ENCODE data around the gene SLC9A9. TPM values are rescaled to one million over a fixed set of nuclear protein-coding genes. Genes with fewer than 3 reads are reported as not detected.

Gene SLC9A9
- total and polyA plus RNA-seq, 4 donors: 3.3 to 15.0 (median 6.1) TPM

GRCh38 chr3:143314251-143315093 is 533.8 kb downstream of the SLC9A9 start:
- TF ChIP-seq NR2F2 (IDR thresholded peaks at IDR 0.05) (no peak), YY1 (IDR thresholded peaks at IDR 0.05) (no peak), ATF3 (IDR thresholded peaks at IDR 0.05) (no peak), GABPA (IDR thresholded peaks at IDR 0.05 in 1 of 2, conservative IDR thresholded peaks at IDR 0.05 in 1 of 2) (no peak), HNF4G (IDR thresholded peaks at IDR 0.05) (no peak)
- TF ChIP-seq, protein P1, sequence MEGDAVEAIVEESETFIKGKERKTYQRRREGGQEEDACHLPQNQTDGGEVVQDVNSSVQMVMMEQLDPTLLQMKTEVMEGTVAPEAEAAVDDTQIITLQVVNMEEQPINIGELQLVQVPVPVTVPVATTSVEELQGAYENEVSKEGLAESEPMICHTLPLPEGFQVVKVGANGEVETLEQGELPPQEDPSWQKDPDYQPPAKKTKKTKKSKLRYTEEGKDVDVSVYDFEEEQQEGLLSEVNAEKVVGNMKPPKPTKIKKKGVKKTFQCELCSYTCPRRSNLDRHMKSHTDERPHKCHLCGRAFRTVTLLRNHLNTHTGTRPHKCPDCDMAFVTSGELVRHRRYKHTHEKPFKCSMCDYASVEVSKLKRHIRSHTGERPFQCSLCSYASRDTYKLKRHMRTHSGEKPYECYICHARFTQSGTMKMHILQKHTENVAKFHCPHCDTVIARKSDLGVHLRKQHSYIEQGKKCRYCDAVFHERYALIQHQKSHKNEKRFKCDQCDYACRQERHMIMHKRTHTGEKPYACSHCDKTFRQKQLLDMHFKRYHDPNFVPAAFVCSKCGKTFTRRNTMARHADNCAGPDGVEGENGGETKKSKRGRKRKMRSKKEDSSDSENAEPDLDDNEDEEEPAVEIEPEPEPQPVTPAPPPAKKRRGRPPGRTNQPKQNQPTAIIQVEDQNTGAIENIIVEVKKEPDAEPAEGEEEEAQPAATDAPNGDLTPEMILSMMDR (IDR thresholded peaks at IDR 0.05; ENCODE audit: low read depth, low read length, missing input control): no peak
- TF ChIP-seq, protein P2, sequence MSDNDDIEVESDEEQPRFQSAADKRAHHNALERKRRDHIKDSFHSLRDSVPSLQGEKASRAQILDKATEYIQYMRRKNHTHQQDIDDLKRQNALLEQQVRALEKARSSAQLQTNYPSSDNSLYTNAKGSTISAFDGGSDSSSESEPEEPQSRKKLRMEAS (IDR thresholded peaks at IDR 0.05): no peak
- Histone ChIP-seq H3K27ac (ENCODE audit: low read depth in 1 of 2, low read length in 2 of 2) (no peak overlapping the region), H3K9me3 (ENCODE audit: control insufficient read depth in 4 of 4, low read length in 3 of 4) (no peaks in the 10 kb centered on the region), H3K4me3 (ENCODE audit: low read depth in 1 of 3, low read length in 3 of 3) (no peak overlapping the region), H3K36me3 (ENCODE audit: control insufficient read depth in 4 of 4, insufficient read depth in 3 of 4, low read depth in 1 of 4, low read length in 3 of 4) (no peaks in the 10 kb centered on the region), H3K4me1 (ENCODE audit: control insufficient read depth in 4 of 4, insufficient read depth in 4 of 4, low read length in 3 of 4) (no peaks in the 10 kb centered on the region), H3K9ac (ENCODE audit: low read depth in 1 of 2, low read length in 2 of 2) (no peak overlapping the region), H3K27me3 (ENCODE audit: control insufficient read depth in 4 of 4, insufficient read depth in 4 of 4, low read length in 3 of 4) (no peaks in the 10 kb centered on the region)
- no peak for DNase-seq (ENCODE audit: low spot score)
- 83% methylated on average over 9 of the region's 9 CpGs for WGBS

- TF ChIP-seq, protein P3, sequence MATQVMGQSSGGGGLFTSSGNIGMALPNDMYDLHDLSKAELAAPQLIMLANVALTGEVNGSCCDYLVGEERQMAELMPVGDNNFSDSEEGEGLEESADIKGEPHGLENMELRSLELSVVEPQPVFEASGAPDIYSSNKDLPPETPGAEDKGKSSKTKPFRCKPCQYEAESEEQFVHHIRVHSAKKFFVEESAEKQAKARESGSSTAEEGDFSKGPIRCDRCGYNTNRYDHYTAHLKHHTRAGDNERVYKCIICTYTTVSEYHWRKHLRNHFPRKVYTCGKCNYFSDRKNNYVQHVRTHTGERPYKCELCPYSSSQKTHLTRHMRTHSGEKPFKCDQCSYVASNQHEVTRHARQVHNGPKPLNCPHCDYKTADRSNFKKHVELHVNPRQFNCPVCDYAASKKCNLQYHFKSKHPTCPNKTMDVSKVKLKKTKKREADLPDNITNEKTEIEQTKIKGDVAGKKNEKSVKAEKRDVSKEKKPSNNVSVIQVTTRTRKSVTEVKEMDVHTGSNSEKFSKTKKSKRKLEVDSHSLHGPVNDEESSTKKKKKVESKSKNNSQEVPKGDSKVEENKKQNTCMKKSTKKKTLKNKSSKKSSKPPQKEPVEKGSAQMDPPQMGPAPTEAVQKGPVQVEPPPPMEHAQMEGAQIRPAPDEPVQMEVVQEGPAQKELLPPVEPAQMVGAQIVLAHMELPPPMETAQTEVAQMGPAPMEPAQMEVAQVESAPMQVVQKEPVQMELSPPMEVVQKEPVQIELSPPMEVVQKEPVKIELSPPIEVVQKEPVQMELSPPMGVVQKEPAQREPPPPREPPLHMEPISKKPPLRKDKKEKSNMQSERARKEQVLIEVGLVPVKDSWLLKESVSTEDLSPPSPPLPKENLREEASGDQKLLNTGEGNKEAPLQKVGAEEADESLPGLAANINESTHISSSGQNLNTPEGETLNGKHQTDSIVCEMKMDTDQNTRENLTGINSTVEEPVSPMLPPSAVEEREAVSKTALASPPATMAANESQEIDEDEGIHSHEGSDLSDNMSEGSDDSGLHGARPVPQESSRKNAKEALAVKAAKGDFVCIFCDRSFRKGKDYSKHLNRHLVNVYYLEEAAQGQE (IDR thresholded peaks at IDR 0.05): no peak
- TF ChIP-seq EGR1 (IDR thresholded peaks at IDR 0.05; ENCODE audit: low read depth in 2 of 2) (no peak), HNF4G (IDR thresholded peaks at IDR 0.05) (no peak), YY1 (IDR thresholded peaks at IDR 0.05) (no peak), SP1 (IDR thresholded peaks at IDR 0.05) (no peak), HNF4A (conservative IDR thresholded peaks at IDR 0.05) (no peak), ATF3 (IDR thresholded peaks at IDR 0.05) (no peak), RAD21 (IDR thresholded peaks at IDR 0.05) (no peak), FOXA2 (IDR thresholded peaks at IDR 0.05) (no peak), GABPA (IDR thresholded peaks at IDR 0.05 in 1 of 2, conservative IDR thresholded peaks at IDR 0.05 in 1 of 2) (no peak), RXRA (IDR thresholded peaks at IDR 0.05) (no peak), TAF1 (conservative IDR thresholded peaks at IDR 0.05) (no peak), FOXA1 (IDR thresholded peaks at IDR 0.05) (no peak), NR2F2 (IDR thresholded peaks at IDR 0.05) (no peak), ZBTB33 (IDR thresholded peaks at IDR 0.05) (no peak), JUND (IDR thresholded peaks at IDR 0.05) (no peak)
- TF ChIP-seq, protein P2 (IDR thresholded peaks at IDR 0.05): no peak
- TF ChIP-seq, protein P1 (IDR thresholded peaks at IDR 0.05; ENCODE audit: low read depth, low read length, missing input control): no peak
Measured at GRCh38 chr3:143313893-143314188, 534.4 kb downstream of the SLC9A9 start.

More at GRCh38 chr3:143313893-143314188, 534.4 kb downstream of the SLC9A9 start:
- no peak overlapping the region for H3K4me3 ChIP-seq (ENCODE audit: low read depth in 1 of 3, low read length in 3 of 3)
- H3K27ac ChIP-seq (ENCODE audit: low read depth in 1 of 2, low read length in 2 of 2): no peak overlapping the region
- DNase-seq (ENCODE audit: low spot score): no peak
- no peak overlapping the region for H3K9ac ChIP-seq (ENCODE audit: low read depth in 1 of 2, low read length in 2 of 2)
- no peaks in the 10 kb centered on the region for H3K36me3 ChIP-seq (ENCODE audit: control insufficient read depth in 4 of 4, insufficient read depth in 3 of 4, low read depth in 1 of 4, low read length in 3 of 4)
- 90% methylated on average over 2 of the region's 2 CpGs for WGBS
- no peaks in the 10 kb centered on the region for H3K9me3 ChIP-seq (ENCODE audit: control insufficient read depth in 4 of 4, low read length in 3 of 4)
- H3K4me1 ChIP-seq (ENCODE audit: control insufficient read depth in 4 of 4, insufficient read depth in 4 of 4, low read length in 3 of 4): no peaks in the 10 kb centered on the region
- no peaks in the 10 kb centered on the region for H3K27me3 ChIP-seq (ENCODE audit: control insufficient read depth in 4 of 4, insufficient read depth in 4 of 4, low read length in 3 of 4)
